ENCODE data around the gene TMEM145.

- TF ChIP-seq, protein P1, sequence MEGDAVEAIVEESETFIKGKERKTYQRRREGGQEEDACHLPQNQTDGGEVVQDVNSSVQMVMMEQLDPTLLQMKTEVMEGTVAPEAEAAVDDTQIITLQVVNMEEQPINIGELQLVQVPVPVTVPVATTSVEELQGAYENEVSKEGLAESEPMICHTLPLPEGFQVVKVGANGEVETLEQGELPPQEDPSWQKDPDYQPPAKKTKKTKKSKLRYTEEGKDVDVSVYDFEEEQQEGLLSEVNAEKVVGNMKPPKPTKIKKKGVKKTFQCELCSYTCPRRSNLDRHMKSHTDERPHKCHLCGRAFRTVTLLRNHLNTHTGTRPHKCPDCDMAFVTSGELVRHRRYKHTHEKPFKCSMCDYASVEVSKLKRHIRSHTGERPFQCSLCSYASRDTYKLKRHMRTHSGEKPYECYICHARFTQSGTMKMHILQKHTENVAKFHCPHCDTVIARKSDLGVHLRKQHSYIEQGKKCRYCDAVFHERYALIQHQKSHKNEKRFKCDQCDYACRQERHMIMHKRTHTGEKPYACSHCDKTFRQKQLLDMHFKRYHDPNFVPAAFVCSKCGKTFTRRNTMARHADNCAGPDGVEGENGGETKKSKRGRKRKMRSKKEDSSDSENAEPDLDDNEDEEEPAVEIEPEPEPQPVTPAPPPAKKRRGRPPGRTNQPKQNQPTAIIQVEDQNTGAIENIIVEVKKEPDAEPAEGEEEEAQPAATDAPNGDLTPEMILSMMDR (IDR thresholded peaks at IDR 0.05; ENCODE audit: poor library complexity, severe bottlenecking): no peak
- TF ChIP-seq RAD21 (conservative IDR thresholded peaks at IDR 0.05) (no peak), MXI1 (conservative IDR thresholded peaks at IDR 0.05; ENCODE audit: poor library complexity, severe bottlenecking) (no peak), POLR2AphosphoS5 (IDR thresholded peaks at IDR 0.05) (no peak), EZH2 (IDR thresholded peaks at IDR 0.05; ENCODE audit: borderline replicate concordance, insufficient read depth, low read length, poor library complexity, severe bottlenecking) (no peak), SMC3 (conservative IDR thresholded peaks at IDR 0.05; ENCODE audit: poor library complexity) (no peak), EP300 (conservative IDR thresholded peaks at IDR 0.05; ENCODE audit: poor library complexity, severe bottlenecking) (no peak)
These were observed 26.6 kb upstream of the TMEM145 start for GRCh38 chr19:42286349-42287016.
